Smooth muscle cell (in vitro differentiated cells): ENCODE measurements around the gene GALNT18. TPM values are rescaled to one million over a fixed set of nuclear protein-coding genes. Genes with fewer than 3 reads are reported as not detected.

Experiments used
- DNase-seq: peaks from one replicate; lab custom pipeline; 2025; ENCODE audit not compliant: unreplicated experiment; lab: John Stamatoyannopoulos, UW
- H2AFZ ChIP-seq: fragments of 200-600 bp; sonication (generic); 2 replicates; pipeline ENCODE4 v1.6.0; 2016; ENCODE audit warnings: antibody characterized with exemption, low read depth, mild to moderate bottlenecking
- H3F3A ChIP-seq: fragments of 200-600 bp; sonication (generic); 2 replicates; pipeline ENCODE4 v1.6.0; 2017; ENCODE audit warnings: antibody characterized with exemption, low read depth
- H3K27ac ChIP-seq: fragments of 200-600 bp; sonication (generic); 2 replicates; pipeline ENCODE4 v1.5.1; 2016; ENCODE audit warnings: low read depth, mild to moderate bottlenecking
- H3K27me3 ChIP-seq: fragments of 200-600 bp; sonication (generic); 2 replicates; pipeline ENCODE4 v1.6.1; 2016; ENCODE audit warnings: low read depth, mild to moderate bottlenecking
- H3K36me3 ChIP-seq: fragments of 200-600 bp; sonication (generic); 2 replicates; pipeline ENCODE4 v1.5.1; 2016; ENCODE audit warnings: low read depth
- H3K4me1 ChIP-seq: fragments of 200-600 bp; sonication (generic); 2 replicates; pipeline ENCODE4 v1.5.1; 2016; ENCODE audit warnings: low read depth
- H3K4me2 ChIP-seq: fragments of 200-600 bp; sonication (generic); 2 replicates; pipeline ENCODE4 v1.6.0; 2016; ENCODE audit warnings: mild to moderate bottlenecking
- H3K4me3 ChIP-seq: fragments of 200-600 bp; sonication (generic); 2 replicates; pipeline ENCODE4 v1.5.1; 2016; ENCODE audit warnings: mild to moderate bottlenecking
- H3K79me2 ChIP-seq: fragments of 200-600 bp; sonication (generic); 2 replicates; pipeline ENCODE4 v1.6.0; 2016; ENCODE audit warnings: low read depth, mild to moderate bottlenecking
- H3K9ac ChIP-seq: fragments of 200-600 bp; sonication (generic); 2 replicates; pipeline ENCODE4 v1.6.0; 2016; ENCODE audit warnings: low read depth
- H3K9me3 ChIP-seq: fragments of 200-600 bp; sonication (generic); replicated peaks from 2 replicates; pipeline ENCODE4 v1.5.1; 2016; ENCODE audit warnings: low read depth
- H4K20me1 ChIP-seq: fragments of 200-600 bp; sonication (generic); 2 replicates; pipeline ENCODE4 v1.6.0; 2016; ENCODE audit warnings: low read depth
- CTCF ChIP-seq: fragments of 200-600 bp; sonication (generic); IDR thresholded peaks from 2 replicates; pipeline ENCODE4 v1.5.1; 2017; ENCODE audit warnings: borderline replicate concordance, mild to moderate bottlenecking, antibody characterized with exemption; ENCODE audit not compliant: insufficient read depth, poor library complexity, severe bottlenecking
- WGBS: methylation state at CpG from one replicate; pipeline ENCODE4 v1.1.7; 2016; ENCODE audit warnings: low lambda C conversion rate; 5-methylcytosine and 5-hydroxymethylcytosine counted together
- polyA plus RNA-seq: library from polyadenylated mRNA; unstranded; fragments of >200 nt; fragmentation: Nextera tagmentation; extraction: Ambion mirVana; gene quantifications from 2 replicates; pipeline ENCODE4 v1.2.1, GENCODE V29; 2016
- total RNA-seq: library from RNA; depleted of rRNA; stranded (reverse); fragments of >200 nt; gene quantifications from 2 replicates; pipeline ENCODE4 v1.2.3, GENCODE V29; 2014

GALNT18 gene
- total and polyA plus RNA-seq, 2 experiments from 2014 or later: 11.5 to 16.3 TPM

GRCh38 chr11:11416502-11416901 is 205.3 kb downstream of the GALNT18 start:
- H3K9me3 ChIP-seq: no peaks in the 10 kb centered on the region
- H3K4me1 ChIP-seq: peaks cover 19% of the 10 kb centered on the region
- DNase-seq: no peak
- no peak for TF ChIP-seq CTCF
- no peaks in the 10 kb centered on the region for H3K36me3 ChIP-seq
- H3K4me3 ChIP-seq: no peak overlapping the region
- no peak overlapping the region for H2AFZ ChIP-seq
- peak overlapping the region; percentile 83 for H3K27ac ChIP-seq
- no peaks in the 10 kb centered on the region for H4K20me1 ChIP-seq
- peaks cover 12% of the 10 kb centered on the region for H3F3A ChIP-seq
- H3K27me3 ChIP-seq: no peaks in the 10 kb centered on the region
- 27% methylated on average over 5 of the region's 5 CpGs for WGBS
- peak overlapping the region; percentile 56 for H3K9ac ChIP-seq
- peak overlapping the region; percentile 53 for H3K4me2 ChIP-seq
- no peaks in the 10 kb centered on the region for H3K79me2 ChIP-seq

GRCh38 chr11:11415901-11416300 is 205.9 kb downstream of the GALNT18 start:
- Histone ChIP-seq H3K4me1 (peaks cover 17% of the 10 kb centered on the region), H4K20me1 (no peaks in the 10 kb centered on the region), H3K27ac (peak overlapping the region; percentile 83), H3K79me2 (no peaks in the 10 kb centered on the region), H3K36me3 (no peaks in the 10 kb centered on the region), H3K4me2 (peak overlapping the region; percentile 53), H3F3A (peaks cover 12% of the 10 kb centered on the region), H2AFZ (no peak overlapping the region), H3K4me3 (no peak overlapping the region), H3K9me3 (no peaks in the 10 kb centered on the region), H3K27me3 (no peaks in the 10 kb centered on the region), H3K9ac (peak overlapping the region; percentile 56)
- DNase-seq: no peak
- 26% methylated on average over 4 of the region's 4 CpGs for WGBS
- TF ChIP-seq CTCF: no peak

- Histone ChIP-seq H3K36me3 (no peaks in the 10 kb centered on the region), H3K27ac (no peak overlapping the region), H3K4me3 (no peak overlapping the region), H3F3A (peaks cover 12% of the 10 kb centered on the region), H2AFZ (no peak overlapping the region), H3K4me1 (peaks cover 17% of the 10 kb centered on the region), H3K4me2 (no peak overlapping the region), H3K27me3 (no peaks in the 10 kb centered on the region), H3K9ac (no peak overlapping the region), H3K9me3 (no peaks in the 10 kb centered on the region), H3K79me2 (no peaks in the 10 kb centered on the region), H4K20me1 (no peaks in the 10 kb centered on the region)
- DNase-seq: no peak
- no peak for TF ChIP-seq CTCF
- 97% methylated on average over 7 of the region's 7 CpGs for WGBS
These were observed 206.8 kb downstream of the GALNT18 start for GRCh38 chr11:11414996-11415395.

GRCh38 chr11:11413776-11414175 is 208.0 kb downstream of the GALNT18 start:
- no peak overlapping the region for H3K4me3 ChIP-seq
- no peaks in the 10 kb centered on the region for H3K79me2 ChIP-seq
- no peaks in the 10 kb centered on the region for H3K27me3 ChIP-seq
- H3K36me3 ChIP-seq: no peaks in the 10 kb centered on the region
- H3F3A ChIP-seq: peaks cover 12% of the 10 kb centered on the region
- WGBS: 90% methylated on average over 6 of the region's 6 CpGs
- H3K9me3 ChIP-seq: no peaks in the 10 kb centered on the region
- DNase-seq: no peak
- H3K27ac ChIP-seq: no peak overlapping the region
- TF ChIP-seq CTCF: no peak
- no peak overlapping the region for H2AFZ ChIP-seq
- H3K4me2 ChIP-seq: no peak overlapping the region
- no peak overlapping the region for H3K9ac ChIP-seq
- H3K4me1 ChIP-seq: peaks cover 17% of the 10 kb centered on the region
- H4K20me1 ChIP-seq: no peaks in the 10 kb centered on the region
